Neural cell (in vitro differentiated cells): ENCODE data around the gene DNAJB6. TPM values are rescaled to one million over a fixed set of nuclear protein-coding genes. Genes with fewer than 3 reads are reported as not detected.

Source experiments
- H2AFZ ChIP-seq: fragments of 200-600, 300-800 bp; sonication (generic), shearing (Covaris generic); 2 replicates; pipeline ENCODE4 v1.6.0; 2014; ENCODE audit warnings: low read depth, mild to moderate bottlenecking, antibody characterized with exemption, low read length, moderate library complexity
- H3F3A ChIP-seq: fragments of 200-600 bp; shearing (Covaris generic); 2 replicates; pipeline ENCODE4 v1.6.1; 2016; ENCODE audit warnings: mild to moderate bottlenecking, moderate library complexity, mixed read lengths, antibody characterized with exemption, low read length; ENCODE audit not compliant: insufficient read depth, poor library complexity, severe bottlenecking
- H3K27ac ChIP-seq: fragments of 200-600, 300-800 bp; sonication (generic), shearing (Covaris generic); 2 replicates; pipeline ENCODE4 v1.5.1; 2014; ENCODE audit warnings: mild to moderate bottlenecking, low read length, moderate library complexity
- H3K27me3 ChIP-seq: fragments of 300-800, 200-600 bp; sonication (generic), shearing (Covaris generic); 2 replicates; pipeline ENCODE4 v1.6.0; 2014; ENCODE audit warnings: mild to moderate bottlenecking, low read depth, low read length, moderate library complexity; ENCODE audit not compliant: insufficient read depth
- H3K36me3 ChIP-seq: fragments of 300-800, 200-600 bp; sonication (generic), shearing (Covaris generic); 2 replicates; pipeline ENCODE4 v1.5.1; 2014; ENCODE audit warnings: mild to moderate bottlenecking, antibody characterized with exemption, low read length, moderate library complexity; ENCODE audit not compliant: insufficient read depth
- H3K4me2 ChIP-seq: fragments of 300-800, 200-600 bp; sonication (generic), shearing (Covaris generic); 2 replicates; pipeline ENCODE4 v1.6.0; 2014; ENCODE audit warnings: mild to moderate bottlenecking, low read length
- H3K4me3 ChIP-seq: fragments of 300-800, 200-600 bp; sonication (generic), shearing (Covaris generic); 2 replicates; pipeline ENCODE4 v1.5.1; 2014; ENCODE audit warnings: mild to moderate bottlenecking, low read length, moderate library complexity
- H3K79me2 ChIP-seq: fragments of 200-600 bp; shearing (Covaris generic); replicated peaks from 2 replicates; pipeline ENCODE4 v1.6.0; 2014; ENCODE audit warnings: mild to moderate bottlenecking, low read length, moderate library complexity; ENCODE audit not compliant: insufficient read depth
- H3K9ac ChIP-seq: fragments of 300-800, 200-600 bp; sonication (generic), shearing (Covaris generic); 2 replicates; pipeline ENCODE4 v1.6.1; 2016; ENCODE audit warnings: mild to moderate bottlenecking, low read length, mixed read lengths
- H3K9me2 ChIP-seq: fragments of 200-600 bp; shearing (Covaris generic); 2 replicates; pipeline ENCODE4 v1.6.1; 2016; ENCODE audit warnings: mild to moderate bottlenecking, low read length, mixed read lengths; ENCODE audit not compliant: insufficient read depth
- H3K9me3 ChIP-seq: fragments of 200-600, 300-800 bp; sonication (generic), shearing (Covaris generic); 2 replicates; pipeline ENCODE4 v1.6.1; 2016; ENCODE audit warnings: mild to moderate bottlenecking, mixed run types, low read length, moderate library complexity, mixed read lengths
- H4K20me1 ChIP-seq: fragments of 200-600 bp; shearing (Covaris generic); 2 replicates; pipeline ENCODE4 v1.6.1; 2016; ENCODE audit warnings: mild to moderate bottlenecking, mixed run types; ENCODE audit not compliant: insufficient read depth
- CTCF ChIP-seq: fragments of 450-650 bp; IDR thresholded peaks from 2 replicates; pipeline ENCODE4 v1.5.1; 2014; ENCODE audit warnings: antibody characterized with exemption, mild to moderate bottlenecking, moderate library complexity; ENCODE audit not compliant: poor library complexity, severe bottlenecking
- EP300 ChIP-seq: fragments of 450-650 bp; conservative IDR thresholded peaks from 2 replicates; pipeline ENCODE4 v1.6.1; 2014; ENCODE audit warnings: antibody characterized with exemption, mild to moderate bottlenecking, moderate library complexity; ENCODE audit not compliant: poor library complexity, severe bottlenecking
- EZH2 ChIP-seq: fragments of 200-600, 300-800 bp; shearing (Covaris generic), sonication (generic); IDR thresholded peaks from 2 replicates; pipeline ENCODE4 v1.6.1; 2014; ENCODE audit warnings: antibody characterized with exemption, low read length, borderline replicate concordance, mild to moderate bottlenecking; ENCODE audit not compliant: insufficient read depth, poor library complexity, severe bottlenecking
- MXI1 ChIP-seq: fragments of 450-650 bp; conservative IDR thresholded peaks from 2 replicates; pipeline ENCODE4 v1.6.1; 2014; ENCODE audit warnings: antibody characterized with exemption, mild to moderate bottlenecking; ENCODE audit not compliant: poor library complexity, severe bottlenecking
- POLR2AphosphoS5 ChIP-seq: IDR thresholded peaks from 2 replicates; pipeline ENCODE4 v1.6.1; 2012
- RAD21 ChIP-seq: fragments of 450-650 bp; conservative IDR thresholded peaks from 2 replicates; pipeline ENCODE4 v1.6.1; 2014; ENCODE audit warnings: antibody characterized with exemption, mild to moderate bottlenecking, moderate library complexity
- REST ChIP-seq: IDR thresholded peaks from 2 replicates; pipeline ENCODE4 v1.6.1; 2012; ENCODE audit warnings: borderline replicate concordance
- SMC3 ChIP-seq: fragments of 450-650 bp; conservative IDR thresholded peaks from 2 replicates; pipeline ENCODE4 v1.6.1; 2014; ENCODE audit warnings: antibody characterized with exemption, mild to moderate bottlenecking, moderate library complexity; ENCODE audit not compliant: poor library complexity
- TAF1 ChIP-seq: IDR thresholded peaks from 2 replicates; pipeline ENCODE4 v1.6.1; 2012; ENCODE audit warnings: low read depth
- polyA plus RNA-seq: library from polyadenylated mRNA; depleted of rRNA; stranded (reverse); fragments of >200 nt; gene quantifications from 2 replicates; pipeline ENCODE4 v1.2.3, GENCODE V29; 2014

The DNAJB6 gene
- polyA plus RNA-seq, 1 donor from 2014 or later = 427 TPM

GRCh38 chr7:157299613-157300368 is 37.0 kb upstream of the DNAJB6 start:
- Histone ChIP-seq H3K9me3 (no peaks in the 10 kb centered on the region), H3K27me3 (no peaks in the 10 kb centered on the region), H3K36me3 (no peaks in the 10 kb centered on the region), H2AFZ (no peak overlapping the region), H3K9me2 (no peaks in the 10 kb centered on the region), H3K27ac (no peak overlapping the region), H3F3A (no peaks in the 10 kb centered on the region), H3K79me2 (no peaks in the 10 kb centered on the region), H4K20me1 (no peaks in the 10 kb centered on the region), H3K4me3 (no peak overlapping the region), H3K4me2 (no peak overlapping the region), H3K9ac (no peak overlapping the region)
- TF ChIP-seq SMC3 (no peak), TAF1 (no peak), EZH2 (no peak), MXI1 (no peak), CTCF (no peak), RAD21 (no peak), REST (no peak), EP300 (no peak), POLR2AphosphoS5 (no peak)

GRCh38 chr7:157300369-157300825 is 36.4 kb upstream of the DNAJB6 start:
- Histone ChIP-seq H3K9ac (no peak overlapping the region), H3F3A (no peaks in the 10 kb centered on the region), H3K4me3 (no peak overlapping the region), H3K27me3 (no peaks in the 10 kb centered on the region), H3K9me3 (no peaks in the 10 kb centered on the region), H3K9me2 (no peaks in the 10 kb centered on the region), H3K36me3 (no peaks in the 10 kb centered on the region), H3K79me2 (no peaks in the 10 kb centered on the region), H3K4me2 (no peak overlapping the region), H3K27ac (no peak overlapping the region), H4K20me1 (no peaks in the 10 kb centered on the region), H2AFZ (no peak overlapping the region)
- TF ChIP-seq RAD21 = no peak
- no peak for TF ChIP-seq SMC3
- TF ChIP-seq MXI1 = no peak
- TF ChIP-seq EZH2 = no peak
- no peak for TF ChIP-seq TAF1
- no peak for TF ChIP-seq REST
- TF ChIP-seq EP300 = no peak
- TF ChIP-seq POLR2AphosphoS5 = no peak
- no peak for TF ChIP-seq CTCF
